Hepatocyte (in vitro differentiated cells): Measurements from ENCODE around the gene NPAS3.

Experiments used
- CTCF ChIP-seq: fragments of 200-600 bp; sonication (generic); IDR thresholded peaks from 2 replicates; pipeline ENCODE4 v1.5.1; 2016; ENCODE audit warnings: antibody characterized with exemption, mild to moderate bottlenecking; ENCODE audit not compliant: poor library complexity
- EZH2 ChIP-seq: fragments of 200-600 bp; sonication (generic); IDR thresholded peaks from 2 replicates; pipeline ENCODE4 v1.6.1; 2016; ENCODE audit warnings: antibody characterized with exemption, mild to moderate bottlenecking, borderline replicate concordance
- EZH2phosphoT487 ChIP-seq: fragments of 200-600 bp; sonication (generic); IDR thresholded peaks from one replicate; pipeline ENCODE4 v1.6.1; 2018; ENCODE audit warnings: antibody characterized with exemption, mild to moderate bottlenecking, low read depth, moderate library complexity; ENCODE audit not compliant: unreplicated experiment, severe bottlenecking

- TF ChIP-seq CTCF (no peak), EZH2 (no peak), EZH2phosphoT487 (no peak)
These were observed 377.0 kb downstream of the NPAS3 start for GRCh38 chr14:33315721-33316120.
